ENCODE data around the gene VSNL1.

DNA sequence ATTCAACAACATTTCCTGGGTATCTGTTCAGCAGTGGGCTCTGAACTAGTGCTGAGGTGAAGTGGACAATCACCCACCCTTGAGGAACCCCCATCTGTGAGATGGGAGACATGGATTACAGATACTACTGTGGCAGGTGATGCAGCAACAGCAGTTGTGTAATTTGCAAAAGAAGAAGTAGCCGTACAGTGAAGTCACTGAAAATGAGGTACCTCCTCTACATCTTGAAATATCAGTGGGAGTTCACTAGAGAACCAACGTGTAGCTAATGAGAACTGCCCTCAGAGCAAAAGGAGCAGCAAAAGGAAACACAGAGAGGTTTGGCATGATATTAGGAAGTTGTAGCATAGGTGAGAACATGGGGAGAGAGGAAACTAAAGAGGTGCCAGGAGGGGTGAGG lies 41.3 kb downstream of the VSNL1 start:
- TF ChIP-seq, protein P1, sequence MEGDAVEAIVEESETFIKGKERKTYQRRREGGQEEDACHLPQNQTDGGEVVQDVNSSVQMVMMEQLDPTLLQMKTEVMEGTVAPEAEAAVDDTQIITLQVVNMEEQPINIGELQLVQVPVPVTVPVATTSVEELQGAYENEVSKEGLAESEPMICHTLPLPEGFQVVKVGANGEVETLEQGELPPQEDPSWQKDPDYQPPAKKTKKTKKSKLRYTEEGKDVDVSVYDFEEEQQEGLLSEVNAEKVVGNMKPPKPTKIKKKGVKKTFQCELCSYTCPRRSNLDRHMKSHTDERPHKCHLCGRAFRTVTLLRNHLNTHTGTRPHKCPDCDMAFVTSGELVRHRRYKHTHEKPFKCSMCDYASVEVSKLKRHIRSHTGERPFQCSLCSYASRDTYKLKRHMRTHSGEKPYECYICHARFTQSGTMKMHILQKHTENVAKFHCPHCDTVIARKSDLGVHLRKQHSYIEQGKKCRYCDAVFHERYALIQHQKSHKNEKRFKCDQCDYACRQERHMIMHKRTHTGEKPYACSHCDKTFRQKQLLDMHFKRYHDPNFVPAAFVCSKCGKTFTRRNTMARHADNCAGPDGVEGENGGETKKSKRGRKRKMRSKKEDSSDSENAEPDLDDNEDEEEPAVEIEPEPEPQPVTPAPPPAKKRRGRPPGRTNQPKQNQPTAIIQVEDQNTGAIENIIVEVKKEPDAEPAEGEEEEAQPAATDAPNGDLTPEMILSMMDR (IDR thresholded peaks at IDR 0.05), result no peak
- no peak for TF ChIP-seq EP300 (IDR thresholded peaks at IDR 0.05)
- no peak for TF ChIP-seq POLR2A (IDR thresholded peaks at IDR 0.05)
